ENCODE results near the gene SMTNL2.

GRCh38 chr17:4609761-4610160 is 25.4 kb downstream of the SMTNL2 start:
- TF ChIP-seq CTCF (IDR thresholded peaks at IDR 0.05; ENCODE audit: low read length) (no peak), EZH2 (IDR thresholded peaks at IDR 0.05; ENCODE audit: borderline replicate concordance, low read length) (no peak)

Data from OCI-LY1 (cell line).